ENCODE measurements around the gene SLC12A7. TPM values are rescaled to one million over a fixed set of nuclear protein-coding genes. Genes with fewer than 3 reads are reported as not detected.

Gene SLC12A7
- total and polyA plus RNA-seq, 2 of the 13 experiments (the other 11 are each of a cell fraction or from before 2014, with no cell fraction given) = 14.0 to 18.5 TPM

GRCh38 chr5:1012900-1013237 lies 99.0 kb downstream of the SLC12A7 start:
- Histone ChIP-seq H3K4me2 (ENCODE audit: low read depth, low read length) (no peak overlapping the region), H3K36me3 (replicated peaks in 1 of 2; ENCODE audit: control insufficient read depth in 1 of 2, insufficient read depth in 2 of 2, low read length in 2 of 2) (no peaks in the 10 kb centered on the region), H3K9ac (ENCODE audit: insufficient read depth, low read depth, low read length) (no peak overlapping the region), H3K4me3 (replicated peaks in 1 of 3; ENCODE audit: insufficient read depth in 1 of 3, low read depth in 2 of 3, low read length in 3 of 3) (no peak overlapping the region), H2AFZ (ENCODE audit: low read length) (no peak overlapping the region), H3K27ac (ENCODE audit: extremely low read length, insufficient read depth, low read length) (no peak overlapping the region), H3K9me3 (ENCODE audit: low read length) (no peaks in the 10 kb centered on the region), H3K27me3 (ENCODE audit: control insufficient read depth in 1 of 2, insufficient read depth in 2 of 2, low read length in 2 of 2) (peaks cover 3 to 12% of the 10 kb centered on the region in 2 experiments; a peak in 3 of 5 replicates), H3K79me2 (ENCODE audit: insufficient read depth, low read length) (no peaks in the 10 kb centered on the region), H3K4me1 (ENCODE audit: insufficient read depth, low read length) (peaks cover 21% of the 10 kb centered on the region), H4K20me1 (ENCODE audit: insufficient read depth, low read length) (0 out of 2 replicates have a peak, but pooled peaks cover 2% of the 10 kb centered on the region)
- intact Hi-C loops (cut with micrococcal nuclease; ENCODE audit: unreplicated experiment) = no loop called here
- WGBS (ENCODE audit: low lambda C conversion rate) = 59% methylated on average over 5 of the region's 7 CpGs
- no peak for FAIRE-seq
- CTCF ChIA-PET (ENCODE audit: low intra/inter-chr PET ratio, low total read pairs) = no interaction called here
- DNase-seq (ENCODE audit: low spot score) = no peak
- TF ChIP-seq ZNF441 (CRISPR knock-in tag; IDR thresholded peaks at IDR 0.05; ENCODE audit: borderline replicate concordance) = no peak
- no peak for TF ChIP-seq ZSCAN31 (CRISPR knock-in tag; IDR thresholded peaks at IDR 0.05; ENCODE audit: low read depth)
- no peak for TF ChIP-seq MAFK (conservative IDR thresholded peaks at IDR 0.05 in 1 of 2, IDR thresholded peaks at IDR 0.05 in 1 of 2; ENCODE audit: low read length in 2 of 2)
- TF ChIP-seq PLSCR1 (CRISPR knock-in tag; IDR thresholded peaks at IDR 0.05; ENCODE audit: borderline replicate concordance) = no peak
- TF ChIP-seq EP300 (IDR thresholded peaks at IDR 0.05; ENCODE audit: low read depth in 2 of 2, low read length in 2 of 2) = no peak
- TF ChIP-seq EP300 (CRISPR knock-in tag; IDR thresholded peaks at IDR 0.05; ENCODE audit: borderline replicate concordance) = no peak
- TF ChIP-seq ZNF709 (CRISPR knock-in tag; IDR thresholded peaks at IDR 0.05) = no peak
- no peak for TF ChIP-seq ZNF816 (CRISPR knock-in tag; IDR thresholded peaks at IDR 0.05; ENCODE audit: borderline replicate concordance)
- no peak for TF ChIP-seq TMF1 (CRISPR knock-in tag; IDR thresholded peaks at IDR 0.05; ENCODE audit: low read depth)
- no peak for TF ChIP-seq ZSCAN9 (CRISPR knock-in tag; IDR thresholded peaks at IDR 0.05; ENCODE audit: borderline replicate concordance)
- TF ChIP-seq SOX6 (IDR thresholded peaks at IDR 0.05) = no peak
- no peak for TF ChIP-seq SOX6 (CRISPR knock-in tag; IDR thresholded peaks at IDR 0.05)
- BruUV-seq (replicated peaks) = no TSS peak
- in situ Hi-C loops (cut with HindIII; ENCODE audit: extremely low pct_ligation_motif_present, low pct_unique_long_range_greater_than_20kb) = no loop called here
- no peak for ATAC-seq
- POLR2A ChIA-PET = no interaction called here
